Large intestine (tissue), 3 donors: ENCODE results near the gene ETV1. TPM values are rescaled to one million over a fixed set of nuclear protein-coding genes. Genes with fewer than 3 reads are reported as not detected.

Experiments used
- DNase-seq, 2 donors: peaks; one replicate each; pipeline versions ENCODE4 v3.0.0 to v3.0.0-alpha.2; 2013
- H3K27ac ChIP-seq: one replicate; pipeline ENCODE4 v1.5.1; 2013; ENCODE audit warnings: low read length
- H3K27me3 ChIP-seq: 2 replicates; pipeline ENCODE4 v1.6.1; 2013; ENCODE audit warnings: low read length; ENCODE audit not compliant: control insufficient read depth, insufficient read depth
- H3K36me3 ChIP-seq: 2 replicates; pipeline ENCODE4 v1.6.1; 2013; ENCODE audit warnings: low read length; ENCODE audit not compliant: control insufficient read depth, insufficient read depth
- H3K4me1 ChIP-seq: one replicate; pipeline ENCODE4 v1.6.1; 2013; ENCODE audit warnings: low read length; ENCODE audit not compliant: control insufficient read depth, insufficient read depth
- H3K4me3 ChIP-seq: one replicate; pipeline ENCODE4 v1.5.1; 2013; ENCODE audit warnings: low read length
- H3K9me3 ChIP-seq: one replicate; pipeline ENCODE4 v1.6.1; 2013; ENCODE audit warnings: mild to moderate bottlenecking, low read depth, low read length, moderate library complexity; ENCODE audit not compliant: control insufficient read depth
- WGBS: methylation state at CpG from one replicate; pipeline ENCODE4 v1.1.5; 2013; ENCODE audit warnings: low lambda C conversion rate; ENCODE audit not compliant: insufficient coverage; 5-methylcytosine and 5-hydroxymethylcytosine counted together
- polyA plus RNA-seq: library from polyadenylated mRNA; unstranded; fragments of 120-200 nt; gene quantifications from one replicate; pipeline ENCODE4 v1.2.1, GENCODE V29; 2013

Gene ETV1
- polyA plus RNA-seq, 1 donor = 30.6 TPM

DNA sequence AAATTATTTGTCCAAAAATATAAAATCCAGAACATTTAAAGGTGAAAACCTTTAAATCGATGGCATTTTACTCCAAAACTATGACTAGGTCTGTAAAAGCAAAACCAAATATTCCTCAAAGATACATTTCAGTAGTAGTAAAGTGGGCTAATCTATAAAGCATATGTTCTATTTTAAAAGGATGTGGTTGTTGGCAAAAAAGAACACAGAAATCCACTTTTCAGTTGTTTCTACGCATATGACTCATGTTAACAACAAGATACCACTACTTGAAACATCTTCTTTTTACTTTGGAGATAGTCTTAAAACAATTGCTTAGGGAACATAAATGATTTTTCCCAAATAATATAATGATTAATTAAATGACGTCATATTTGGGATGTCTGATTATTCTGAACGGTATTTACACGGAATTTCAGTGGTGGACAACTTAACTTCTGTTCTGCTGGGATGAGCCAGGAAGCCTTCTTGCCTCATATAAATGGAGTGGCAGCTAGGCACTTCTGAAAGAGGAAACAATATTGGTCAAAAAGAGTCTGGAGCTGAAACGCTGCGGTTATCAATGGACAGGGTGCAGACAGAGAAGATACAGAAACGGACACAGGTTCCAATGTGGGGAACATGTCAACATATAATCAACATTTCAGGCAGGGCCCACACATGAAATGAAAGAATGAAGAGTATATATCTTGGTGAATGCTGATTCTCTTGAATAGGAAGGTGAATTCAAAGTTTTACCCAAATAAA, 78.5 kb downstream of the ETV1 start:
- H3K4me3 ChIP-seq = no peak overlapping the region
- 93% methylated on average over 2 of the region's 8 CpGs for WGBS
- no peaks in the 10 kb centered on the region for H3K9me3 ChIP-seq

GRCh38 chr7:13908667-13909397, 80.6 kb downstream of the ETV1 start:
- Histone ChIP-seq H3K27me3 (no peaks in the 10 kb centered on the region), H3K36me3 (no peaks in the 10 kb centered on the region), H3K4me3 (no peak overlapping the region), H3K9me3 (no peaks in the 10 kb centered on the region), H3K4me1 (no peaks in the 10 kb centered on the region), H3K27ac (no peak overlapping the region)
- no peak for DNase-seq
- WGBS = 90% methylated on average over 4 of the region's 8 CpGs

More for the DNA sequence above, 78.5 kb downstream of the ETV1 start:
- Histone ChIP-seq H3K4me1 (no peaks in the 10 kb centered on the region), H3K36me3 (no peaks in the 10 kb centered on the region), H3K27me3 (no peaks in the 10 kb centered on the region), H3K27ac (no peak overlapping the region)
- DNase-seq = no peak

DNA sequence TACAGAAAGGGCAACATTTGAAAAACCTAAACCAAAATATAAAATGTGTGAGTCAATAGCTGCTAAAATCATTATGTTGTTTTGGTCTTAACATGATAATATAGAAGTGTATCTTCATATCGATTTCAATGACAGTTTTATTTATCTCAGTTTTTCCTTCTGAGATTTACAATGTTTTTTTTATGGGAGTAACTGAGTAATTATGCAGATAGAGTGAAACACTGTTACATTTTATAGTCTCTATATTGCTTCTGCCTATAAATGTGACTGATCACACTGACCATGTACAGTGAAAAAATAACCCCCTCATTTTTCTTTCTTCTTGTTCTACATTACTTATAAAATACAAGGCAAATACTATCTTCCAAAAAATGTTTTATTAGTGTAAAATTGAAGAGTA, 81.6 kb downstream of the ETV1 start:
- H3K27me3 ChIP-seq = no peaks in the 10 kb centered on the region
- 67% methylated on average over 1 of the region's 1 CpG for WGBS

DNA sequence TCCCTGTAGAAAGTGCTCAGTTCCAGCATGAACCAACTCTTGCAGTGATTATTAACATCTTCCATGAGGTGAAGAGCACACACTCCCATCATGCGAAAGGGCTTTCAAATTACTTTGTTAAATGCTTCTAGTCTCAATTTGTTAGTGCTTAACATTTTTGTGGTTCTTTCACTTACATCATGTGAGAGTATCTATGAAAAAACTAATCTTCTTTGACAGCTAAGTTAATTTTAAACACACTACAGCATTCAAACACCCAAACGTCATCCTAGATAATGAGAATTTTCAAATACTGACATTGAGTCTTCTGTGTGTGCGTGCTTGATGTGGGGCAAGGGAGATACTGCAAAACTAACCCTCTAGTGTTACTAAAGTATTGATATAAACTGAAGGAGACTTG, 84.8 kb downstream of the ETV1 start:
- no peaks in the 10 kb centered on the region for H3K4me1 ChIP-seq
- H3K27me3 ChIP-seq = no peaks in the 10 kb centered on the region
- H3K27ac ChIP-seq = no peak overlapping the region
- no peak overlapping the region for H3K4me3 ChIP-seq
- WGBS = no CpG with 5 or more reads among the region's 3 CpGs
- H3K36me3 ChIP-seq = no peaks in the 10 kb centered on the region
- no peak for DNase-seq
- no peaks in the 10 kb centered on the region for H3K9me3 ChIP-seq

More for the DNA sequence above, 81.6 kb downstream of the ETV1 start:
- Histone ChIP-seq H3K27ac (no peak overlapping the region), H3K9me3 (no peaks in the 10 kb centered on the region), H3K4me3 (no peak overlapping the region), H3K36me3 (no peaks in the 10 kb centered on the region), H3K4me1 (no peaks in the 10 kb centered on the region)
- no peak for DNase-seq

- Histone ChIP-seq H3K27me3 (no peaks in the 10 kb centered on the region), H3K27ac (no peak overlapping the region), H3K36me3 (no peaks in the 10 kb centered on the region), H3K4me1 (no peaks in the 10 kb centered on the region), H3K9me3 (no peaks in the 10 kb centered on the region), H3K4me3 (no peak overlapping the region)
- 100% methylated on average over 1 of the region's 2 CpGs for WGBS
- no peak for DNase-seq
Measured at GRCh38 chr7:13904007-13904406, 85.5 kb downstream of the ETV1 start.

- H3K27me3 ChIP-seq = no peaks in the 10 kb centered on the region
- WGBS = 89% methylated on average over 3 of the region's 3 CpGs
- H3K9me3 ChIP-seq = no peaks in the 10 kb centered on the region
- H3K4me3 ChIP-seq = no peak overlapping the region
- no peaks in the 10 kb centered on the region for H3K36me3 ChIP-seq
- DNase-seq = no peak
- H3K27ac ChIP-seq = no peak overlapping the region
- no peaks in the 10 kb centered on the region for H3K4me1 ChIP-seq
Measured at GRCh38 chr7:13901577-13901976, 87.9 kb downstream of the ETV1 start.

GRCh38 chr7:13898957-13899670, 90.4 kb downstream of the ETV1 start:
- Histone ChIP-seq H3K4me3 (no peak overlapping the region), H3K27ac (no peak overlapping the region), H3K27me3 (no peaks in the 10 kb centered on the region), H3K4me1 (no peaks in the 10 kb centered on the region), H3K9me3 (no peaks in the 10 kb centered on the region), H3K36me3 (no peaks in the 10 kb centered on the region)
- 40% methylated on average over 4 of the region's 6 CpGs for WGBS
- peak in 1 of 2 donors; percentile 16 for DNase-seq

DNA sequence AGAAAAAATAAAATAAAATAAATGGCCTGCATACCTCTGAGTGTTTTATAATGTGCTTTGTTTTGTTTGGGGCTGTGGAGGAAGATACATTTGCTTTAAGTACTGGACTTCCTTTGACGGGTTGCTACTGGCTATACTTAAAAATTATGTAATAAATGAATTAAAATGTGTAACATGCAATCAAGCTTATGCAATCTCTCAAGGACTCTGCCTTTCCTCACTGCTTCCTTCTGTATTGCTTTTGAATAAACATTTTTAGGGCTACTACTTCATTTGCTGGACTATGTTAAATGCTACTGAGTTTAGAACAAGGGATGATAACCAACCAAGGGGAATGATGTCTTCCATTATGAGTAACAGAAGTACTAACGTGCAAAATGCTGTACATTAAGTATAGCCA, 91.6 kb downstream of the ETV1 start:
- 40% methylated on average over 1 of the region's 2 CpGs for WGBS
- Histone ChIP-seq H3K9me3 (no peaks in the 10 kb centered on the region), H3K4me1 (no peaks in the 10 kb centered on the region), H3K27me3 (no peaks in the 10 kb centered on the region), H3K4me3 (no peak overlapping the region), H3K36me3 (no peaks in the 10 kb centered on the region), H3K27ac (no peak overlapping the region)
- DNase-seq = no peak

DNA sequence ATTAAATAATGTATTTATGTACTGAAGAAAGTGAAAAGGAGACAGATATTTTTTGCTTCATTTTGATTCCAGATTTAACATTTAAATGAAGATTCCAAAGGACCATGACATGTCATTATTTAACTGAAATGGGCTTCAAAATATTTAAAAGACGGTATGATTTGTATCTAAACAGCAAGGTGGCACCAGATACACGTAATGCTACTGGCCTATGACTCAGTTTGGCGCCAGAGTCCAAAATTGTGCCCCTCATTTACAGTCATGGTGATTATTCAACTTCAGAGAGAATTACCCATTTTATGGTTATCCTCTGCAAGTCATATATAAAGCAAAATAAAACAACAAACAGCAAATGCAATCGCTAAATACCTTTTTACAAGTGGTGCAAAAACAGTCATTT, 94.5 kb downstream of the ETV1 start:
- H3K36me3 ChIP-seq = no peaks in the 10 kb centered on the region
- H3K27ac ChIP-seq = no peak overlapping the region
- H3K9me3 ChIP-seq = no peaks in the 10 kb centered on the region
- no peaks in the 10 kb centered on the region for H3K27me3 ChIP-seq
- DNase-seq = no peak
- no peaks in the 10 kb centered on the region for H3K4me1 ChIP-seq
- no peak overlapping the region for H3K4me3 ChIP-seq
- 100% methylated on average over 1 of the region's 4 CpGs for WGBS

- H3K9me3 ChIP-seq = no peaks in the 10 kb centered on the region
- no peak overlapping the region for H3K4me3 ChIP-seq
- no peak for DNase-seq
- H3K27me3 ChIP-seq = no peaks in the 10 kb centered on the region
- H3K4me1 ChIP-seq = no peaks in the 10 kb centered on the region
- H3K27ac ChIP-seq = no peak overlapping the region
- WGBS = no CpG with 5 or more reads among the region's 2 CpGs
- no peaks in the 10 kb centered on the region for H3K36me3 ChIP-seq
Measured at GRCh38 chr7:13894377-13894776, 95.1 kb downstream of the ETV1 start.
